ENCODE results near the gene MYBL2. TPM values are rescaled to one million over a fixed set of nuclear protein-coding genes. Genes with fewer than 3 reads are reported as not detected.
A peak's percentile ranks its signal among the peaks of the same experiment; 100 is the strongest.

The MYBL2 gene
- polyA plus RNA-seq, 1 of the 3 experiments (the other 2 are of a cell fraction): 9.7 TPM

GRCh38 chr20:43731927-43732326, 65.0 kb downstream of the MYBL2 start:
- ChIA-PET CTCF (interaction anchor here (1.0 to 1.4 kb wide), 3 partner anchors 18 to 350 kb away, joined by 3 to 4 read pairs (median 4); no protein-coding TSS in a partner anchor), POLR2A (no interaction called here)
- DNase-seq: no peak
- 97% methylated on average over 5 of the region's 5 CpGs for WGBS (ENCODE audit: low lambda C conversion rate)
- H4K20me1 ChIP-seq (ENCODE audit: insufficient read depth): no peaks in the 10 kb centered on the region
- 0 out of 2 replicates have a peak overlapping the region, but pooled peaks have one; percentile 10 for H3K4me2 ChIP-seq
- no peaks in the 10 kb centered on the region for H3F3A ChIP-seq (replicated peaks; ENCODE audit: insufficient read depth)
- no peak for TF ChIP-seq CTCF (IDR thresholded peaks at IDR 0.05)
- no peak for TF ChIP-seq GATA2 (CRISPR knock-in tag; IDR thresholded peaks at IDR 0.05)
- no peak for TF ChIP-seq PBX3 (IDR thresholded peaks at IDR 0.05)
- TF ChIP-seq TCF12 (IDR thresholded peaks at IDR 0.05): no peak
- no peak for TF ChIP-seq CHD2 (IDR thresholded peaks at IDR 0.05; ENCODE audit: low read length, partially characterized antibody)
- TF ChIP-seq TAF1 (IDR thresholded peaks at IDR 0.05; ENCODE audit: borderline replicate concordance, low read depth, low read length): no peak
- TF ChIP-seq SMC3 (IDR thresholded peaks at IDR 0.05; ENCODE audit: low read depth, low read length): no peak
- TF ChIP-seq SIN3A (IDR thresholded peaks at IDR 0.05; ENCODE audit: borderline replicate concordance, low read depth, low read length): no peak
- H3K27me3 ChIP-seq (ENCODE audit: insufficient read depth): no peaks in the 10 kb centered on the region
- no peaks in the 10 kb centered on the region for H3K9me2 ChIP-seq
- no peak overlapping the region for H2AFZ ChIP-seq (ENCODE audit: low read depth)
- no peak overlapping the region for H3K27ac ChIP-seq (ENCODE audit: low read depth in 2 of 2, low read length in 1 of 2)
- no peak overlapping the region for H3K9ac ChIP-seq
- no peak overlapping the region for H3K4me3 ChIP-seq (ENCODE audit: low read depth in 2 of 2, low read length in 1 of 2)
- no peaks in the 10 kb centered on the region for H3K9me3 ChIP-seq
- no peaks in the 10 kb centered on the region for H3K79me2 ChIP-seq (ENCODE audit: insufficient read depth)
- H3K4me1 ChIP-seq (ENCODE audit: control insufficient read depth in 1 of 2, insufficient read depth in 2 of 2, low read depth in 1 of 2, low read length in 1 of 2): no peaks in the 10 kb centered on the region
- no peaks in the 10 kb centered on the region for H3K36me3 ChIP-seq (replicated peaks in 1 of 2; ENCODE audit: control insufficient read depth in 1 of 2, insufficient read depth in 2 of 2, low read length in 1 of 2)

DNA sequence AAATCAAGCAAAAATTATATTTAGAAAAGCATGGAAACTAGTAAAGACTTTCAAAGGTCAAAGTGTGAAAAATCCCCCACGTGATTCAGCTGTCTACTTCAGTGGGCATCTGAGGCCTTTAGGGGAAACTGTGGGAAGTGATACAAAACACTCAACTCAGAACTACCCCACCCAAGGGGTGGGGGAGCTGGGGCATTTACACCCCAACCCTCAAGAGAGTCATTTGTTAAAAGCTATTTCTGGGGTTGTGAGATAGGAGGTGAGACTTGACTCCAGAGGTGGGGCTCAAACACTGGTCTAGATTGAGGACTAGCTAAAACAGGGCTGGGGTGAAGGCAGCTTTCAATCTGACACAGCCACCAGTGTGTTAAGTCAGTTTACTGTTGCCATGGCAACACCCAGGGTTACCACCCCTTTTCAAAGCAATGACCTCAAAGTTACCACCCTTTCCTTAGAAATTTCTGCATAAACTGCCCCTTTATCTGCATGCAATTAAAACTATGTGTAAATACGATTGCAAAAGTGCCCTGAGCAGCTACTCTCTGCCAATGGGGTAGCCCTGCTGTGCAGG, 69.8 kb downstream of the MYBL2 start:
- Histone ChIP-seq H3K79me2 (ENCODE audit: insufficient read depth) (no peaks in the 10 kb centered on the region), H3K36me3 (replicated peaks in 1 of 2; ENCODE audit: control insufficient read depth in 1 of 2, insufficient read depth in 2 of 2, low read length in 1 of 2) (no peaks in the 10 kb centered on the region), H2AFZ (ENCODE audit: low read depth) (no peak overlapping the region), H3K9me2 (no peaks in the 10 kb centered on the region), H4K20me1 (ENCODE audit: insufficient read depth) (no peaks in the 10 kb centered on the region), H3F3A (replicated peaks; ENCODE audit: insufficient read depth) (no peaks in the 10 kb centered on the region), H3K27ac (ENCODE audit: low read depth in 2 of 2, low read length in 1 of 2) (no peak overlapping the region), H3K4me3 (ENCODE audit: low read depth in 2 of 2, low read length in 1 of 2) (no peak overlapping the region), H3K4me1 (ENCODE audit: control insufficient read depth in 1 of 2, insufficient read depth in 2 of 2, low read depth in 1 of 2, low read length in 1 of 2) (no peaks in the 10 kb centered on the region), H3K4me2 (no peak overlapping the region), H3K9me3 (no peaks in the 10 kb centered on the region), H3K27me3 (ENCODE audit: insufficient read depth) (no peaks in the 10 kb centered on the region), H3K9ac (no peak overlapping the region)
- no peak for TF ChIP-seq FOXJ3 (CRISPR knock-in tag; IDR thresholded peaks at IDR 0.05)
- no peak for TF ChIP-seq PBX3 (IDR thresholded peaks at IDR 0.05)
- no peak for TF ChIP-seq ELF1 (IDR thresholded peaks at IDR 0.05)
- no peak for TF ChIP-seq EP300 (IDR thresholded peaks at IDR 0.05; ENCODE audit: borderline replicate concordance in 1 of 2, low read depth in 1 of 2, low read length in 1 of 2)
- no peak for TF ChIP-seq EZH2phosphoT487 (IDR thresholded peaks at IDR 0.05; ENCODE audit: borderline replicate concordance, low read depth)
- TF ChIP-seq, protein P1, sequence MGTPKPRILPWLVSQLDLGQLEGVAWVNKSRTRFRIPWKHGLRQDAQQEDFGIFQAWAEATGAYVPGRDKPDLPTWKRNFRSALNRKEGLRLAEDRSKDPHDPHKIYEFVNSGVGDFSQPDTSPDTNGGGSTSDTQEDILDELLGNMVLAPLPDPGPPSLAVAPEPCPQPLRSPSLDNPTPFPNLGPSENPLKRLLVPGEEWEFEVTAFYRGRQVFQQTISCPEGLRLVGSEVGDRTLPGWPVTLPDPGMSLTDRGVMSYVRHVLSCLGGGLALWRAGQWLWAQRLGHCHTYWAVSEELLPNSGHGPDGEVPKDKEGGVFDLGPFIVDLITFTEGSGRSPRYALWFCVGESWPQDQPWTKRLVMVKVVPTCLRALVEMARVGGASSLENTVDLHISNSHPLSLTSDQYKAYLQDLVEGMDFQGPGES (IDR thresholded peaks at IDR 0.05; ENCODE audit: low read depth, low read length): no peak
- CTCF ChIA-PET: interaction anchor here (1.0 to 2.8 kb wide), 4 partner anchors 10 to 344 kb away, joined by 3 to 12 read pairs (median 7); no protein-coding TSS in a partner anchor
- POLR2A ChIA-PET: no interaction called here
- 42% methylated on average over 2 of the region's 2 CpGs for WGBS (ENCODE audit: low lambda C conversion rate)
- no peak for DNase-seq

Data from SK-N-SH (cell line).